CD1c-positive myeloid dendritic cell (primary cell): ENCODE results near the gene PPFIA1.
"Not testable (repeated sequence)": the region's sequence is repeated elsewhere in the genome, so short reads cannot be mapped to it uniquely, and the experiment has no call there.

Experiments used
- DNase-seq: peaks from one replicate; pipeline ENCODE4 v3.0.0-alpha.2; 2016; ENCODE audit errors: extremely low spot score

The PPFIA1 gene

GRCh38 chr11:70251659-70252321 lies 18.7 kb upstream of the PPFIA1 start:
- DNase-seq, result no peak

- no peak for DNase-seq
Observed at GRCh38 chr11:70252844-70253243, 17.6 kb upstream of the PPFIA1 start.

- no peak for DNase-seq
Observed at GRCh38 chr11:70255477-70256116, 14.9 kb upstream of the PPFIA1 start.

GRCh38 chr11:70259077-70259476 lies 11.4 kb upstream of the PPFIA1 start:
- DNase-seq, result not testable (repeated sequence)

GRCh38 chr11:70262951-70263350 lies 7.5 kb upstream of the PPFIA1 start:
- DNase-seq, result no peak

GRCh38 chr11:70263363-70263762 lies 7.1 kb upstream of the PPFIA1 start:
- DNase-seq, result no peak

GRCh38 chr11:70265341-70265740 lies 5.1 kb upstream of the PPFIA1 start:
- DNase-seq, result no peak

- DNase-seq, result no peak
Observed at GRCh38 chr11:70267405-70267950, 3.0 kb upstream of the PPFIA1 start.

GRCh38 chr11:70268526-70268925 lies 2.0 kb upstream of the PPFIA1 start:
- DNase-seq, result no peak

GRCh38 chr11:70270877-70271648 lies 573 bp downstream of the PPFIA1 start:
- DNase-seq, result peak; percentile 70

- DNase-seq, result no peak
Observed at GRCh38 chr11:70271649-70271953, 1.1 kb downstream of the PPFIA1 start.

GRCh38 chr11:70272009-70272408 lies 1.5 kb downstream of the PPFIA1 start:
- DNase-seq, result no peak

- no peak for DNase-seq
Observed at GRCh38 chr11:70278994-70279393, 8.5 kb downstream of the PPFIA1 start.

GRCh38 chr11:70281156-70281609 lies 10.7 kb downstream of the PPFIA1 start:
- no peak for DNase-seq

- DNase-seq, result no peak
Observed at GRCh38 chr11:70282012-70282411, 11.5 kb downstream of the PPFIA1 start.

GRCh38 chr11:70288721-70289120 lies 18.2 kb downstream of the PPFIA1 start:
- no peak for DNase-seq

- DNase-seq, result no peak
Observed at GRCh38 chr11:70289582-70289981, 19.1 kb downstream of the PPFIA1 start.

GRCh38 chr11:70290361-70291065 lies 20.0 kb downstream of the PPFIA1 start:
- no peak for DNase-seq

- DNase-seq, result no peak
Observed at GRCh38 chr11:70292166-70292565, 21.7 kb downstream of the PPFIA1 start.

GRCh38 chr11:70292863-70293262 lies 22.4 kb downstream of the PPFIA1 start:
- no peak for DNase-seq

GRCh38 chr11:70295166-70295565 lies 24.7 kb downstream of the PPFIA1 start:
- not testable (repeated sequence) for DNase-seq

- DNase-seq, result no peak
Observed at GRCh38 chr11:70296681-70297080, 26.2 kb downstream of the PPFIA1 start.
